SHP77 treated with DMSO at 0.1 percent for 48 hours (cell line): Measurements from ENCODE around the gene TJP2.

Source experiments
- DNase-seq: peaks from one replicate; lab custom pipeline; 2025; lab: John Stamatoyannopoulos, UW

The TJP2 gene

GRCh38 chr9:69232135-69232534 lies 58.1 kb downstream of the TJP2 start:
- no peak for DNase-seq

GRCh38 chr9:69234683-69235082 lies 60.6 kb downstream of the TJP2 start:
- no peak for DNase-seq

GRCh38 chr9:69236188-69236587 lies 62.1 kb downstream of the TJP2 start:
- no peak for DNase-seq

- no peak for DNase-seq
Measured at GRCh38 chr9:69237702-69238295, 63.7 kb downstream of the TJP2 start.

GRCh38 chr9:69243116-69243515 lies 69.0 kb downstream of the TJP2 start:
- no peak for DNase-seq

- no peak for DNase-seq
Measured at GRCh38 chr9:69246629-69247028, 72.6 kb downstream of the TJP2 start.

GRCh38 chr9:69248005-69248404 lies 73.9 kb downstream of the TJP2 start:
- no peak for DNase-seq

- no peak for DNase-seq
Measured at GRCh38 chr9:69249337-69249736, 75.3 kb downstream of the TJP2 start.

GRCh38 chr9:69250681-69251080 lies 76.6 kb downstream of the TJP2 start:
- no peak for DNase-seq

GRCh38 chr9:69252436-69252835 lies 78.4 kb downstream of the TJP2 start:
- DNase-seq, result no peak

- DNase-seq, result no peak
Measured at GRCh38 chr9:69253057-69253456, 79.0 kb downstream of the TJP2 start.

GRCh38 chr9:69254223-69254622 lies 80.1 kb downstream of the TJP2 start:
- DNase-seq, result no peak

- no peak for DNase-seq
Measured at GRCh38 chr9:69255591-69255990, 81.5 kb downstream of the TJP2 start.

- no peak for DNase-seq
Measured at GRCh38 chr9:69258551-69258950, 84.5 kb downstream of the TJP2 start.

- no peak for DNase-seq
Measured at GRCh38 chr9:69260161-69260560, 86.1 kb downstream of the TJP2 start.

GRCh38 chr9:69261636-69262035 lies 87.6 kb downstream of the TJP2 start:
- no peak for DNase-seq

- no peak for DNase-seq
Measured at GRCh38 chr9:69264526-69264925, 90.4 kb downstream of the TJP2 start.

- DNase-seq, result no peak
Measured at GRCh38 chr9:69265891-69266290, 91.8 kb downstream of the TJP2 start.

- DNase-seq, result no peak
Measured at GRCh38 chr9:69272212-69272611, 98.1 kb downstream of the TJP2 start.

GRCh38 chr9:69273161-69273560 lies 99.1 kb downstream of the TJP2 start:
- no peak for DNase-seq

- DNase-seq, result no peak
Measured at GRCh38 chr9:69276775-69277174, 102.7 kb downstream of the TJP2 start.

GRCh38 chr9:69279084-69279731 lies 105.1 kb downstream of the TJP2 start:
- no peak for DNase-seq

GRCh38 chr9:69279733-69280132 lies 105.7 kb downstream of the TJP2 start:
- no peak for DNase-seq

- DNase-seq, result no peak
Measured at GRCh38 chr9:69283003-69283402, 108.9 kb downstream of the TJP2 start.
